ENCODE data around the gene AGAP3. TPM values are rescaled to one million over a fixed set of nuclear protein-coding genes. Genes with fewer than 3 reads are reported as not detected.

Gene AGAP3
- total RNA-seq (2013), result 37.6 TPM
- polyA plus RNA-seq (100 to 1,000 TPM in 1 of 3 donors, 1 to 10 TPM in 2; 6.4 to 133 (median 6.8) TPM), polyA minus RNA-seq (91.7 and 146 TPM in 2 replicates), total RNA-seq (59.2 to 184 (median 75.0) reads per million in 11 experiments)

DNA sequence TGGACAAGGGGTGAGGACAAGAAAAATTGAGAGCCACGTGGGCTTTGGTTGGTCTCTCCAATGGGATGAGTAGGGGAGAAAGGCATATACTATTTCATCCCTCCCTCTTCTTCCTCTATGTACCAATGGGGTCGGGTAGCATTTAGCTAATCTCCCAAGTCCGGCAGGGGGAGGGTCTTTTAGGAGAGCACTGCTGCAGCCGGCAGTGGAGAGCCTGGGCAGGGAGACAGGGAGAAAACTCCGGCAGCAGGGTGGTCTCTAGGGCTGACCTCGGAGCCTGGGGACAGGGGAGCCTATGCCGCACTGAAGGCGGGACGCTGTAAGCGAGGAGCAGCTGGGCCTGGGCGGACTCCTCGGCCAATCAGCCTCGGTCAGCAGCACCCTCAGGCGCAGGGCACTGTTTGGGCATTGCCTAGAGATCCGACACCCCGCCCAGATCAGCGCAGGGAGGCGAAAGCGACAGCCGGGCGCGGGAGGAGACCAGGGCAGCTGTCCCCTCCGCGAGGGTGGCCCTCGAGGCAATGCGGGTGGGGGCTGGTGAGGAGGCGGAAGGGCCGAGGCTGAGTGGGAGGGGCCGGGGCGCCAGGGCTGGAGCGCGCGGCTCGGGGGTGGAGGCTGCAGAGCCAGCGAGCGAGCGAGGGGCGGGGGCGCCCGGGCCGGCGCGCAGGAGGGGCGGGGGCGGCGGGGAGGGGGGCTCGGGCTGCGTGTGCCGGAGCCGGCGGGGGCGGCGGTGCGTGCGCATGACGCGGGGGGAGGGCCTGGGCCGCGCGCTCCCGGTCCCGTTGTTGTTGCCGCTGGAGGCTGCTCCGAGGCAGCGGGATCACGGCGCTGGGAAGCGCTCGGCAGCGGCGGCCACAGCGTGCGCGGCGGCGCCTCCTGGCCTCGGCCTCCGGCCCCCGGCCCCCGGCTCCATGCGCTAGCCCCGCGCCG lies at the start of gene AGAP3:
Gene AGAP3, plus strand, starts transcription at position 785 of the 930 bp plus-strand sequence. CDS start 267 bp downstream, outside the sequence.
- peak within 1 kb of the TSS; percentile 73 to 98 (median 95) for H3K4me3 ChIP-seq (replicated peaks in 1 of 3; ENCODE audit: low read depth in 2 of 3, low read length in 3 of 3)
- Mint-ChIP-seq H3K36me3 (peaks cover 5 to 8% of the 10 kb centered on the region in 2 donors), H3K27me3 (ENCODE audit: low read depth in 3 of 3) (peaks cover 0 to 2% (median 0%) of the 10 kb centered on the region in 3 donors), H3K27ac (peak within 1 kb of the TSS; percentile 79 to 94 (median 89)), H3K9me3 (peaks cover 0 to 3% (median 0%) of the 10 kb centered on the region in 7 donors), H3K4me3 (peak within 1 kb of the TSS; percentile 90 to 94), H3K4me1 (peaks cover 59% of the 10 kb centered on the region)
- peak within 1 kb of the TSS; percentile 92 for H3K4me2 ChIP-seq (replicated peaks; ENCODE audit: extremely low read depth, low read length, poor library complexity, severe bottlenecking)
- TF ChIP-seq, protein P1, sequence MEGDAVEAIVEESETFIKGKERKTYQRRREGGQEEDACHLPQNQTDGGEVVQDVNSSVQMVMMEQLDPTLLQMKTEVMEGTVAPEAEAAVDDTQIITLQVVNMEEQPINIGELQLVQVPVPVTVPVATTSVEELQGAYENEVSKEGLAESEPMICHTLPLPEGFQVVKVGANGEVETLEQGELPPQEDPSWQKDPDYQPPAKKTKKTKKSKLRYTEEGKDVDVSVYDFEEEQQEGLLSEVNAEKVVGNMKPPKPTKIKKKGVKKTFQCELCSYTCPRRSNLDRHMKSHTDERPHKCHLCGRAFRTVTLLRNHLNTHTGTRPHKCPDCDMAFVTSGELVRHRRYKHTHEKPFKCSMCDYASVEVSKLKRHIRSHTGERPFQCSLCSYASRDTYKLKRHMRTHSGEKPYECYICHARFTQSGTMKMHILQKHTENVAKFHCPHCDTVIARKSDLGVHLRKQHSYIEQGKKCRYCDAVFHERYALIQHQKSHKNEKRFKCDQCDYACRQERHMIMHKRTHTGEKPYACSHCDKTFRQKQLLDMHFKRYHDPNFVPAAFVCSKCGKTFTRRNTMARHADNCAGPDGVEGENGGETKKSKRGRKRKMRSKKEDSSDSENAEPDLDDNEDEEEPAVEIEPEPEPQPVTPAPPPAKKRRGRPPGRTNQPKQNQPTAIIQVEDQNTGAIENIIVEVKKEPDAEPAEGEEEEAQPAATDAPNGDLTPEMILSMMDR (IDR thresholded peaks at IDR 0.05), result no peak
- no peaks in the 10 kb centered on the region for H3K27me3 ChIP-seq (ENCODE audit: control insufficient read depth in 2 of 2, insufficient read depth in 2 of 2, low read length in 2 of 2)
- peak within 1 kb of the TSS; percentile 97 to 99 for H3K27ac ChIP-seq (ENCODE audit: low read depth in 1 of 2, low read length in 2 of 2)
- H3K36me3 ChIP-seq (replicated peaks in 1 of 2; ENCODE audit: control insufficient read depth in 1 of 2, insufficient read depth in 2 of 2, low read length in 2 of 2), result no peaks in the 10 kb centered on the region
- peak within 1 kb of the TSS; percentile 90 for H3K9ac ChIP-seq (ENCODE audit: insufficient read depth, low read length, poor library complexity, severe bottlenecking)
- H3K4me1 ChIP-seq (ENCODE audit: control insufficient read depth in 1 of 2, insufficient read depth in 2 of 2, low read length in 2 of 2), result peaks cover 64 to 85% of the 10 kb centered on the region in 2 donors
- peak within 1 kb of the TSS; percentile 77 for H2AFZ ChIP-seq (ENCODE audit: insufficient read depth, low read depth, low read length, poor library complexity, severe bottlenecking)
- intact Hi-C loops (cut with micrococcal nuclease), result loop anchor here (2.0 to 10.0 kb wide), 3 partner anchors 27 to 711 kb away; partner anchors contain the start of genes SLC4A2 (in 1 of the 2) and ZNF775 (in 1 of the 2)
- H3K9me3 ChIP-seq (replicated peaks in 1 of 2; ENCODE audit: control insufficient read depth in 1 of 2, insufficient read depth in 1 of 2, low read length in 2 of 2), result no peaks in the 10 kb centered on the region
- DNase-seq, result peak; percentile 59 to 86 (median 83)
- H3K79me2 ChIP-seq (ENCODE audit: insufficient read depth, low read length), result peaks cover 39% of the 10 kb centered on the region
- WGBS (ENCODE audit: insufficient coverage), result under 1% methylated on average over 72 of the region's 84 CpGs
- peaks cover 39% of the 10 kb centered on the region for H4K20me1 ChIP-seq (ENCODE audit: insufficient read depth, low read length)

All from CD14-positive monocyte (primary cell).